GM12892 (cell line): Measurements from ENCODE around the gene PPFIBP2.

ENCODE experiments used
- POLR2A ChIP-seq: IDR thresholded peaks from 2 replicates; pipeline ENCODE4 v1.6.1; 2011; ENCODE audit warnings: low read depth, low read length, control low read depth
- POLR2AphosphoS5 ChIP-seq: IDR thresholded peaks from 2 replicates; pipeline ENCODE4 v1.6.1; 2011; ENCODE audit warnings: low read depth, low read length, control low read depth
- TAF1 ChIP-seq: IDR thresholded peaks from 2 replicates; pipeline ENCODE4 v1.6.1; 2011; ENCODE audit warnings: low read depth, mild to moderate bottlenecking, control low read depth, low read length, borderline replicate concordance

DNA sequence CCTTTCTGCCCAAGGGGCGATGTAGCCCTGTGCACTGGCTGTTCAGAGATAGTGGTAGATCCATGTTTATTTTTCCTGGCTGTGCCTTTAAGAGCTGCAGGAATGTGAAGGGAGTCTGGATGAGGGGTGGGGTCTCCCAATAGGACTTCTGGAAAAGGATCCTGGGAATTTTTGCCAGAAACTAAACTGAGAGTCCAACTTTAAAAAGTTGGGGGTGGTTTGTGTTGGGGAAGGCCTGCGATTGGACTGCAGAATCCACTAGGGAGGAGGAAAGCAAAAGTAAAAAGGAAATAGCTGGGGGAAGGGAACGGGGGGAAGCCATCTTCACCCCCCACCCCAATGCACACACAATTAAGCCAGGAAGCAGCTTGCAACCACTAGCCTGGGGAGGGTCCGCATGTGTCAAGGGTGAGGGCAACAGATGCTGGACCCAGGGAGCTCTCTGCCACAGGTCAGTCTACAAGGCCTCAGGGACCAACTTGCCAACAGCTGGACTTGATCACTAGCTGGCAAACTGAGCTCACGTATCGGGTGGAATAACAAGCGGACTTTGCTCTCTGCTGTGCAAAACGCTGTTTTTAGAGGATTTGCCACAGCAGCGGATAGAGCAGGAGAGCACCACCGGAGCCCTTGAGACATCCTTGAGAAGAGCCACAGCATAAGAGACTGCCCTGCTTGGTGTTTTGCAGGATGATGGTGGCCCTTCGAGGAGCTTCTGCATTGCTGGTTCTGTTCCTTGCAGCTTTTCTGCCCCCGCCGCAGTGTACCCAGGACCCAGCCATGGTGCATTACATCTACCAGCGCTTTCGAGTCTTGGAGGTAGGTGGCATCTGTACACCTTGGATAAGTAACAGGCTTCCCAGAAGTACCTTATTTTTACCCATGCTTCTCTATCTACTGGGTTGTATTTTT, 28.4 kb upstream of the PPFIBP2 start, which contains the start of gene OLFML1:
- TF ChIP-seq POLR2A (no peak), TAF1 (no peak), POLR2AphosphoS5 (no peak)
